Renal cortical epithelial cell (primary cell): Measurements from ENCODE around the gene TECTA. TPM values are rescaled to one million over a fixed set of nuclear protein-coding genes. Genes with fewer than 3 reads are reported as not detected.

Experiments used
- DNase-seq: peaks from one replicate; pipeline ENCODE4 v3.0.0-alpha.2; 2011; ENCODE audit warnings: low read depth
- total RNA-seq: library from RNA; depleted of rRNA; stranded (reverse); fragments of >200 nt; gene quantifications from 2 replicates; pipeline ENCODE4 v1.2.3, GENCODE V29; 2014

Gene TECTA
- total RNA-seq, 1 donor from 2014 or later, result 0.50 TPM

- DNase-seq, result no peak
These were observed 87.7 kb downstream of the TECTA start for GRCh38 chr11:121188776-121189175.

GRCh38 chr11:121191818-121192217 is 90.8 kb downstream of the TECTA start:
- DNase-seq, result no peak

- peak; percentile 54 for DNase-seq
These were observed 93.9 kb downstream of the TECTA start for GRCh38 chr11:121194731-121195596.

GRCh38 chr11:121198491-121198890 is 97.4 kb downstream of the TECTA start:
- DNase-seq, result no peak

GRCh38 chr11:121199516-121199915 is 98.5 kb downstream of the TECTA start:
- DNase-seq, result no peak

- no peak for DNase-seq
These were observed 105.8 kb downstream of the TECTA start for GRCh38 chr11:121206810-121207209.

- no peak for DNase-seq
These were observed 106.6 kb downstream of the TECTA start for GRCh38 chr11:121207485-121208115.

GRCh38 chr11:121210445-121211080 is 109.5 kb downstream of the TECTA start:
- DNase-seq, result peak; percentile 7

GRCh38 chr11:121211626-121212025 is 110.6 kb downstream of the TECTA start:
- no peak for DNase-seq

- DNase-seq, result no peak
These were observed 111.7 kb downstream of the TECTA start for GRCh38 chr11:121212536-121213361.

- no peak for DNase-seq
These were observed 112.4 kb downstream of the TECTA start for GRCh38 chr11:121213362-121213893.

GRCh38 chr11:121214861-121215260 is 113.8 kb downstream of the TECTA start:
- no peak for DNase-seq

- DNase-seq, result no peak
These were observed 120.6 kb downstream of the TECTA start for GRCh38 chr11:121221496-121222200.

GRCh38 chr11:121223161-121223560 is 122.1 kb downstream of the TECTA start:
- DNase-seq, result no peak

- DNase-seq, result no peak
These were observed 124.3 kb downstream of the TECTA start for GRCh38 chr11:121225382-121225781.

GRCh38 chr11:121226415-121227263 is 125.6 kb downstream of the TECTA start:
- no peak for DNase-seq

- no peak for DNase-seq
These were observed 127.8 kb downstream of the TECTA start for GRCh38 chr11:121228851-121229250.

- no peak for DNase-seq
These were observed 128.6 kb downstream of the TECTA start for GRCh38 chr11:121229495-121230215.

- no peak for DNase-seq
These were observed 130.7 kb downstream of the TECTA start for GRCh38 chr11:121231576-121232278.
